ENCODE results near the gene CPEB2.

Gene CPEB2

GRCh38 chr4:15011166-15011565 is 8.9 kb downstream of the CPEB2 start:
- no peak for DNase-seq

- DNase-seq: no peak
Measured at GRCh38 chr4:15012017-15012788, 9.9 kb downstream of the CPEB2 start.

- DNase-seq: no peak
Measured at GRCh38 chr4:15013585-15013984, 11.3 kb downstream of the CPEB2 start.

GRCh38 chr4:15015170-15015569 is 12.9 kb downstream of the CPEB2 start:
- DNase-seq: no peak

- DNase-seq: no peak
Measured at GRCh38 chr4:15018361-15018760, 16.1 kb downstream of the CPEB2 start.

- DNase-seq: no peak
Measured at GRCh38 chr4:15020502-15021286, 18.4 kb downstream of the CPEB2 start.

GRCh38 chr4:15021311-15021710 is 19.0 kb downstream of the CPEB2 start:
- no peak for DNase-seq

GRCh38 chr4:15021946-15022345 is 19.7 kb downstream of the CPEB2 start:
- DNase-seq: no peak

GRCh38 chr4:15024386-15024785 is 22.1 kb downstream of the CPEB2 start:
- no peak for DNase-seq

GRCh38 chr4:15025693-15026092 is 23.4 kb downstream of the CPEB2 start:
- no peak for DNase-seq

- DNase-seq: no peak
Measured at GRCh38 chr4:15027921-15028435, 25.7 kb downstream of the CPEB2 start.

- DNase-seq: no peak
Measured at GRCh38 chr4:15031197-15031596, 28.9 kb downstream of the CPEB2 start.

GRCh38 chr4:15031993-15032675 is 29.9 kb downstream of the CPEB2 start:
- DNase-seq: no peak

GRCh38 chr4:15034071-15034764 is 31.9 kb downstream of the CPEB2 start:
- DNase-seq: no peak

GRCh38 chr4:15035159-15035558 is 32.9 kb downstream of the CPEB2 start:
- no peak for DNase-seq

GRCh38 chr4:15037923-15038541 is 35.8 kb downstream of the CPEB2 start:
- no peak for DNase-seq

GRCh38 chr4:15040916-15041463 is 38.7 kb downstream of the CPEB2 start:
- DNase-seq: no peak

- no peak for DNase-seq
Measured at GRCh38 chr4:15042529-15043167, 40.4 kb downstream of the CPEB2 start.

- DNase-seq: no peak
Measured at GRCh38 chr4:15043226-15043625, 40.9 kb downstream of the CPEB2 start.

GRCh38 chr4:15043922-15044321 is 41.6 kb downstream of the CPEB2 start:
- DNase-seq: no peak

- DNase-seq: no peak
Measured at GRCh38 chr4:15054541-15054940, 52.3 kb downstream of the CPEB2 start.

GRCh38 chr4:15060213-15060612 is 57.9 kb downstream of the CPEB2 start:
- no peak for DNase-seq
